GM12801 (cell line): ENCODE measurements around the gene AUTS2.

Experiments used
- CTCF ChIP-seq: IDR thresholded peaks from one replicate; pipeline ENCODE4 v1.5.1; 2011; ENCODE audit warnings: control low read depth; ENCODE audit not compliant: insufficient read length; ENCODE audit errors: extremely low read depth

The AUTS2 gene

GRCh38 chr7:69753981-69754380 lies 155.7 kb downstream of the AUTS2 start:
- no peak for TF ChIP-seq CTCF

- TF ChIP-seq CTCF, result no peak
Observed at GRCh38 chr7:69754476-69754875, 156.2 kb downstream of the AUTS2 start.

GRCh38 chr7:69756235-69756634 lies 158.0 kb downstream of the AUTS2 start:
- no peak for TF ChIP-seq CTCF

GRCh38 chr7:69757528-69757927 lies 159.3 kb downstream of the AUTS2 start:
- TF ChIP-seq CTCF, result no peak

GRCh38 chr7:69757981-69758430 lies 159.7 kb downstream of the AUTS2 start:
- no peak for TF ChIP-seq CTCF

GRCh38 chr7:69759373-69759772 lies 161.1 kb downstream of the AUTS2 start:
- no peak for TF ChIP-seq CTCF

GRCh38 chr7:69761290-69761922 lies 163.1 kb downstream of the AUTS2 start:
- no peak for TF ChIP-seq CTCF
